ENCODE measurements around the gene BABAM2. TPM values are rescaled to one million over a fixed set of nuclear protein-coding genes. Genes with fewer than 3 reads are reported as not detected.

BABAM2 gene
- total and polyA plus RNA-seq, 8 donors: 27.1 to 49.2 (median 28.4) TPM

- no peaks in the 10 kb centered on the region for H3K27me3 ChIP-seq
- H3K9me3 ChIP-seq: no peaks in the 10 kb centered on the region
- ATAC-seq (no peak), DNase-seq (no peak)
- no peak overlapping the region for H3K27ac ChIP-seq
- H3K36me3 ChIP-seq: peaks cover 0 to 16% of the 10 kb centered on the region in 2 donors
- no peak for TF ChIP-seq CTCF (IDR thresholded peaks at IDR 0.05)
- H3K4me1 ChIP-seq: peaks cover 0 to 6% of the 10 kb centered on the region in 2 donors
- no peak overlapping the region for H3K4me3 ChIP-seq
- intact Hi-C loops (cut with DNase I): no loop called here
Measured at GRCh38 chr2:27901234-27901633, 10.7 kb downstream of the BABAM2 start.

DNA sequence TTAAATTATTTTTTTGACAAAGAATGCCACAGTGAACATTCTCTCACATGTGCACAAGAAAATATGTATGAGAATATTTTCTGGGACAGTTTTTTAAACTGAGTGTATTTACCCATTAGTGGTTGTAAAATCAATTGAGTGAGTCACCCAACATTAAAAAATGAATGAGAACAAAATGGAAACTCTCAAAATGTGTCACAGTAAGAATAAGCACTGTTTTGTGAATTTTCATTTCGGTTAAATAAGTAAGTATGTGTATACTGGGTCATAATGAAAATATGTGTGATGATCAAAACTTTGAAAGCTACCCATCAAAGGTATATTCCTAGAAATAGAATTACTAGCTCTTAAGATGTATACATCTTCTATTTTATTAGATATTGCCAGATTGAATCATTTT, 11.6 kb downstream of the BABAM2 start:
- Histone ChIP-seq H3K4me1 (peaks cover 0 to 6% of the 10 kb centered on the region in 2 donors), H3K4me3 (no peak overlapping the region), H3K36me3 (peaks cover 0 to 8% of the 10 kb centered on the region in 2 donors), H3K27ac (no peak overlapping the region), H3K9me3 (no peaks in the 10 kb centered on the region), H3K27me3 (no peaks in the 10 kb centered on the region)
- ATAC-seq (no peak), DNase-seq (no peak)
- TF ChIP-seq CTCF (IDR thresholded peaks at IDR 0.05): no peak
- intact Hi-C loops (cut with DNase I): no loop called here

DNA sequence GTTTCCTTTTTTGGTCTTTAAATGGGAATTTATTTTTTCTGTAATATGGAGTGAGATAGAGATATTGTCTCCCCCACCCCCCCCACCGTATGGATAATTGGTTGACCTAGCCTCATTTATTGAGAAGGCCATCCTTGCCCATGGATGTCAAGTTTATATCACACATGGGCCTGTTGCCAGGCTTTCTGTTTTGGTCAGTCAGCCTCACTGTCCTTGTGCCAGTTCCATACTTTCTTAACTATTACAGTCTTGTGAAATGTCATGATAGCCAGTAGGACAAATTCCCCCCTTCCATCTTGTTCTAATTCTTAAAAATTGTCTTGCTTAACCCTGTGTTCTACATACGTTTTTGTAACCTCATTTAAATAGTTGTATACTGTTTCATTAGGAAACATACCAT, 12.5 kb downstream of the BABAM2 start:
- DNase-seq: no peak
- no peak for ATAC-seq
- intact Hi-C loops (cut with DNase I): no loop called here

GRCh38 chr2:27903649-27904404, 13.3 kb downstream of the BABAM2 start:
- no peak for TF ChIP-seq CTCF (IDR thresholded peaks at IDR 0.05)
- ATAC-seq (peak; percentile 58), DNase-seq (no peak)
- Histone ChIP-seq H3K27me3 (no peaks in the 10 kb centered on the region), H3K4me1 (peaks cover 0 to 6% of the 10 kb centered on the region in 2 donors), H3K9me3 (no peaks in the 10 kb centered on the region), H3K36me3 (peaks cover 0 to 7% of the 10 kb centered on the region in 2 donors), H3K4me3 (no peak overlapping the region), H3K27ac (no peak overlapping the region)
- intact Hi-C loops (cut with DNase I): no loop called here

More for the DNA sequence above, 12.5 kb downstream of the BABAM2 start:
- no peaks in the 10 kb centered on the region for H3K27me3 ChIP-seq
- H3K27ac ChIP-seq: no peak overlapping the region
- H3K4me3 ChIP-seq: no peak overlapping the region
- no peaks in the 10 kb centered on the region for H3K9me3 ChIP-seq
- peaks cover 0 to 6% of the 10 kb centered on the region in 2 donors for H3K4me1 ChIP-seq
- no peak for TF ChIP-seq CTCF (IDR thresholded peaks at IDR 0.05)
- H3K36me3 ChIP-seq: peaks cover 0 to 7% of the 10 kb centered on the region in 2 donors

DNA sequence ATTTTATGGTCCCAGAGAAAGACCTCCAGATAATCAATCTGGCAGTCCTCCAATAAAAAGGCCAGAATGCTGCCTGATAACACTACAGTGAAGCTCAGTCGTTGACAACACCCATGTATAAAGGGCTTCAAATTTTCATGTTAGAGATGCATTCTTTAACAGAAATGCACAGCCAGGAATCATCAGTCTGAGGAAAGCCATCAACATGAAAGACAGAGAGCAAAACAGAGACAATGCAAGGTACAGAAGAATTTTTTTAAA, 13.8 kb downstream of the BABAM2 start:
- DNase-seq: no peak
- H3K4me3 ChIP-seq: no peak overlapping the region
- H3K4me1 ChIP-seq: peaks cover 0 to 6% of the 10 kb centered on the region in 2 donors
- TF ChIP-seq CTCF (IDR thresholded peaks at IDR 0.05): no peak
- intact Hi-C loops (cut with DNase I): no loop called here
- no peaks in the 10 kb centered on the region for H3K27me3 ChIP-seq
- no peak overlapping the region for H3K27ac ChIP-seq
- no peak for ATAC-seq
- H3K36me3 ChIP-seq: peaks cover 0 to 6% of the 10 kb centered on the region in 2 donors
- no peaks in the 10 kb centered on the region for H3K9me3 ChIP-seq

Measured in left lung (tissue), 10 donors.